HS-5 (cell line): ENCODE data around the gene CBFA2T2.

ENCODE experiments used
- DNase-seq: peaks from one replicate; pipeline ENCODE4 v3.0.0-alpha.2; 2012; ENCODE audit warnings: low read depth

The CBFA2T2 gene

DNA sequence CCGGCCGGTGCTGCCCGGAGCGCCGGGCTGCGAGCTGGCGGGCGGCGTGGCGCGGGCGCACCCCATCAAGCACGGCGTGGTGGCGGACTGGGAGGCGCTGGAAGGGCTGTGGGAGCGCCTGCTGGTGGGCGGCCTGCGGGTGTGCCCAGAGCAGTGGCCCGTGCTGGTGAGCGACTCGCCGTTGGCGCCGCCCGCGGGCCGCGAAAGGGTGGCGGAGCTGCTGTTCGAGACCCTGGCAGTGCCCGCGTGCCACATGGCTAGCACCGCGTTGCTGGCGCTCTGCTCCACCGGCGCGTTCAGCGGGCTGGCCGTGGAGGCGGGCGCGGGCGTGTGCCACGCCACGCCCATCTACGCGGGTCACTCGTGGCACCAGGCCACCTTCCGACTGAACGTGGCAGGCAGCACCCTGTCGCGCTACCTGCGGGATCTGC is 177.4 kb downstream of the CBFA2T2 start:
- DNase-seq, result no peak

DNA sequence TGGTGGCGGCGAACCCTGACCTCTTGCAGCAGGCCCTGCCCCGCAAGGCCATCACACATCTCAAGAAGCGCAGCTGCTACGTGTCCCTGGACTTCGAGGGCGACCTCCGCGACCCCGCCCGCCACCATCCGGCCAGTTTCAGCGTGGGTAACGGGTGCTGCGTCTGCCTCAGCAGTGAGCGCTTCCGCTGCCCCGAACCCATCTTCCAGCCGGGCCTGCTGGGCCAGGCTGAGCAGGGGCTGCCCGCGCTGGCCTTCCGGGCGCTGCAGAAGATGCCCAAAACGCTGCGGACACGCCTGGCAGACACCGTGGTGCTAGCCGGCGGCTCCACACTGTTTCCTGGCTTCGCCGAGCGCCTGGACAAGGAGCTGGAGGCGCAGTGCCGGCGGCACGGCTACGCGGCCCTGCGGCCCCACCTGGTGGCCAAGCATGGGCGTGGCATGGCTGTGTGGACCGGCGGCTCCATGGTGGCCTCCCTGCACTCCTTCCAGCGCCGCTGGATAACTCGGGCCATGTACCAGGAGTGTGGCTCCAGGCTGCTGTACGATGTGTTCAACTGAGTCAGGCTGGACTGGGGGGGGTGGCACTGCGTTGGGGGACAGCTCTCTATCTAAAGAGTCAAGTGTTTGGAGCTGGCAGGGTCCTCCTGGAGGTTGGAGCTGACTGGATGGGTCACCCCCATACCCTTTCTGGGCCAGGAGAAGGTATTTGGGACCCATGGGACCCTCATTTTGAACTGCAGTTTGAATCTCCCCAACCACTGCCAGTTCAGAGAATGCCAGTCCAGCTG is 178.0 kb downstream of the CBFA2T2 start:
- peak; percentile 45 for DNase-seq

DNA sequence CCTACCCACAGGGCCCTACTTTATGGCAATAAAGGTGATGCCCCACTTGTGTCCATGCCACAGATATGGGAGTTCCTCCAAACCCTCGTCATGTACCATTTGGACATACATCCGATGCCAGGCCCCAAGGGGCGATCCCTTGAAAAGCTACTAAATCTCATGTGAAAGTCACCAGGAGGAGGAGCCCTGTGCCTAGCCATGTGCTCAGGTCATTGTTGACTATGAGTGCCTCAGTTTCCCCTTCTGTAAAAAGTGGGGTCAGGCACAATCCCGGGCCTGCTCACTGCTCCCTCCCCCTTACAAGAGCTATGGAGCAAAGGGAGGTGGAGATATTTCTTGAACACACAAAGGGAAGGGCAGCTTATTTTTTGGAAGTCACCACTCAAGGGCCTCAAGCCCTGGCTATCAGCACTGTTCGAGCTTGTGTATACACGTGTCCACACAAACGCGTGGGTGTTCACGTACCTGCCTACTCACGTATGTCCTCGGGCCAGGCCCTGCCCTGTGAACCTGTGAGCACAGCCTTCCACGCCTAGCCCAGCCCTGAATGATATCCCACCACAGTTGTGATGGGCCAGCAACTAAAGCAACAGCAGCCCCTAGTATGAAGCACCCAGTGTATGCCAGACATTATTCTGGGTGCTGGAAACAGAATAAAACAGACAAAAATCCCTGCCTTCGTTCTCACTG is 178.7 kb downstream of the CBFA2T2 start:
- no peak for DNase-seq

DNA sequence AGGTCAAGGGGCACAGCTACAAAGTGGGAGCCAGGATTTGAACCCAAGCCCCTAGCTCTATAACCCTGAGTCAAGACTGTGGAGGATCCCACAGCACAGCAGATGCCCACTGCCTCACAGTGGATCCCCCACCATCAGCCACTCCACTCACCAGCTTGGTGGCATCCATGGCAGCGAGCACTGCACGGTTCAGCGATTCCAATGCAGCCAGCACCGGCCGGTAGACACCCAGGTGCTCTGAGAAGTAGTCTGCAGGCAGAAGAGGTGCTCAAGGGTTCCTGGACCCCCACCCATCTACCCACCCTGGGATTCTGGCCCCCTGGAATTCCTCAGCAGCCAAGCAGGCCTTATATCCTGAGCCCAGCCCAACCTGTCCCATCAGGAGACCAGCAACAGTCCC is 179.3 kb downstream of the CBFA2T2 start:
- no peak for DNase-seq

DNA sequence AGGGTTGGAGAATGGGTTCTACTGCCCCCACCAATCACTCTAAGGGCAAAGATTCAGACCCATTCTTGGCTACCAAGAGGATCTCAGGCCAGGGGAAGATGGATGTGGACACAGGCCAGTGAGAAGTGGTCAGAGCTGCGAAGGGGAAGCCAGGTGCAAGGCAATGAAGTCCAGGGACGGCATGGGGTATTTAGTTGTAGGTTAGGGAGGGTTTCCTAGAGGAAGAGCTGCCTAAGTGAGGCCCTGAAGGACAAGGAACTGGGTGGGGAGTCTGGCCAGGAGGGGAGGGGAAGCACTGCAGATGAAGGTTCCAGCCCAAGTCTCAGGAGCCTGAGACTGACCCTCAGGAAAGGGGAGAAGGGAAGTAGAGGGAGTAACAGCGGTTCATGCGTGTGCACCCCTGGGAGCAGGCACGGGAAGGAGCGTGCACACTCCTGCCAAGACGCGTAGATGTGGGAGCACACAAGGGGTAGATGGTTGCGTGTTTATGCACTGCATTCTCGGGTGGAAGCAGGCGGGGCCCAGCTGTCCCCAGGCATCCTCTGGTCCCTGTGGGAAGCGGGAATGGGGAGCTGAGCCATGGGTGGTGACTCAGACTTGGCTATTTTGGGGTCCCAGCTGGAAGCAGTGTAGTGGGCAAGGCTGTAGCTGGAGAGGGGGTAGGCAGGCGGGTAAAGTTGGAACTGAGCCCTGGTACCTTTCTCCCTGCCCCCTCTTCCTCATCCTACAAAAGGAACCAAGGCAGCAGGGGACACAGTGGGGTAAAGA is 180.2 kb downstream of the CBFA2T2 start:
- DNase-seq, result no peak

DNA sequence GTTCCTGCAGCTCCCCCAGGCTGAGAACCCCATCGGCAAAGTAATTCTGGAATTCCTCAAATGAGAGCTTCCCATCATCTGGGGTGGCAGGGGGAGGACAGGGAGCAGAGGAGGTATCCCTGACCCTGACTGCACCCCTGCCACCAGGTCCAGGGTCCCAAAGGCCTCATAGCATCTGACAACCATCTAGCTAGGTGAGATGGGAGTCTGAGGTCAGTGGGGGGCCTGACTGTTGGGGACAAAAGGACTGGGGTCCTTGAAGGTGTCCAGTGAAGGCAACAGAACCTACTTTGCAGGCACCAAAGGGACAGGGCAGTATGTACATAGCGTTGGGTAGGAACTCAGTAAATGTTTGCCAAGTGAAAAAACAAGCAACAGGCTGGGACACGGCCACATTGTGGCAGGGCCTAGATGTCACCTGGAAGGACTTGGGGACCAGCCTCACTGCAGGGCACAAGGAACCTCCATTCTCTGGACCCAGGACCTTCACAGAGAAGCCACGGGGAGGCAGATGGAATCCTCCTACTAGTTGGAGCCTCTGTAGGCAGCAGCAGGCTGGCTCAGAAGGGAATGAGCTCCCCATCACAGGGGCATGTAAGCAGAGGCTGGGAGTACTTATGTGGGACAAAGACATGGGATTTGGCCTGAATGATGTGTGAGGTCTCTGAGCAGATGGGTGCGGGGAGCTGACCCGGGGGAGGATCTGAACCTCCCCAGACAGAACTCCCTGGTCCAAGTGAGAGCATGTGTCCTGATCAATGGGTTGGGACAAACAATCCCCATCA is 181.0 kb downstream of the CBFA2T2 start:
- no peak for DNase-seq

DNA sequence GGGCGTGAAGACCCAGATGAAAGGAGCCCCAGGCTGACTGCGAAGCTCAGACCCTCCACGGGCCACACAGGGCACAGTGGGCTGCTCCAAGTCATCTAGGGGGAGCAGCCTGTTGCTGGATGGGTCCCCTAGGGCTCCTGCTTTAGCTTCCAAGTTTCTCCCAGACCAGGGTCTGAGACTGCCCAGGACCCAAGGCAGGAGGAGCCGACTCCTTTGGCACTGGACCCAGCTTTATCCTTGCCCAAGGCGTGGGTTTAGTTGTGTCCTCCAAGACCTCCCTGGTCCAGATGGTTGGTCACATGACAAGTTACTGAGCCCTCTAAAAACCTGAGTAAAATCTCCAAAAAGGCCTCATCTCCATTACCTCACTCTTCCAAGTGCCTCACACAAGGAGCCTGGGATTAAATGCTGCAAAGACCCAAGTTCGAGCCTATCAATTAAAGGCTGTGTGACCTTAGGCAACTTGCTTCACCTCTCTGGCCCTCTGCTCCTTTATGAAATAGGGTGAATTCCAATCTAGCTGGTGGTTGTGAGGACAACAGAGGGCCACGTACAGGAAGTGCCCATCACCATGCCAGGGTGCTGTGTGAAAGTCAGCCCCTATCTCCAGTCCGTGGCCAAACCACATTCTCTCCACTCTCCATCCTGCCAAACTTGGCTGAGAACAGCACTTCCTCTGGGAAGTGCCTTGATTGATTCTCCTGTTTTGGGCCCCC is 181.8 kb downstream of the CBFA2T2 start:
- no peak for DNase-seq

DNA sequence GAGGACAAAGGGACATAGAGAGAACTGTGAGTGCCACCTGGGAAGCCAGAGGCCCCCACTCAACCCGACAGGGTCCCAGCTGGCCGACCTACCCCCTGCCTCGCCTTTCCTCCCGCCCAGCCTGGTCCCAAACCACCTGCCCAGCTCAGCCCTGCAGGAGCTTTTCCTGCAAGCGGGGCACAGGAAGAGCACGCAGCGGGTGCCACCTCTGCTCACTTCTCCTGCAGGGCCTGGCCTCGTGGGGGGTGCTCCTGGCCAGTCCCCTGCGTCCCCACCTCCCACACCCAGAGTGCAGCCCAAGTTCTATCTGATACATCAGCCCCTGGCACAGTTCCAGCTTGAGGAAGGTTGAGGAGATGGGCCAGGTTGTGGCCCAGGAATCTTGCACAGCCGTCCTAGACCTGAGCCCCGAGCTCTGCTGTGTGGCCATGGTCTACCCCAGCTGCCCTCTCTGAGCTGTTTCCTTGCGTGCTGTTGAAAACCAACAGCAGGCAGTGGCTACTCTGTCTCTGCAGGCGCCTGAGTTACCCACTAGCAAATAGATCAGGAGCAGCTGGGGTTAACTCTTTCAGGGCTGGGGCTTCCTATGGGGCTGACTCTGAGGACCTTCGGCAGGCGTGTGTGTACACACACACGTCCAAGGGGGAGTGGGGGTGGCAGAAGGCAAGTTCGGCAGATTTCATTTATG is 182.7 kb downstream of the CBFA2T2 start:
- no peak for DNase-seq

DNA sequence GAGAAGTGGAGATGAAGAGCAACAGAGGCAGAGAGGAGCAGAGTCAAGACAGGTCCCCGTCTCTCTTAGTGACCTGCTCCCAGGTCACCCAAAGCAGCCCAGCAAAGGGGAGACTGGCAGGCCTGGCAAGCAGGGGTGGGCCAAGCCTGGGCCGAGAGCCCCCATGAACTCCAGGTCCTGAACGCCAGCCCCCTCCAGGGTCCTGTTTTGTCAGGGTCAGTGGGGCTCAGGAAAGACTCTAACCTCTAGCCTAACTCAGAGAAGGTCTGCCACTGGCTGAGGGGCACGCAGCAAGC is 183.2 kb downstream of the CBFA2T2 start:
- no peak for DNase-seq

DNA sequence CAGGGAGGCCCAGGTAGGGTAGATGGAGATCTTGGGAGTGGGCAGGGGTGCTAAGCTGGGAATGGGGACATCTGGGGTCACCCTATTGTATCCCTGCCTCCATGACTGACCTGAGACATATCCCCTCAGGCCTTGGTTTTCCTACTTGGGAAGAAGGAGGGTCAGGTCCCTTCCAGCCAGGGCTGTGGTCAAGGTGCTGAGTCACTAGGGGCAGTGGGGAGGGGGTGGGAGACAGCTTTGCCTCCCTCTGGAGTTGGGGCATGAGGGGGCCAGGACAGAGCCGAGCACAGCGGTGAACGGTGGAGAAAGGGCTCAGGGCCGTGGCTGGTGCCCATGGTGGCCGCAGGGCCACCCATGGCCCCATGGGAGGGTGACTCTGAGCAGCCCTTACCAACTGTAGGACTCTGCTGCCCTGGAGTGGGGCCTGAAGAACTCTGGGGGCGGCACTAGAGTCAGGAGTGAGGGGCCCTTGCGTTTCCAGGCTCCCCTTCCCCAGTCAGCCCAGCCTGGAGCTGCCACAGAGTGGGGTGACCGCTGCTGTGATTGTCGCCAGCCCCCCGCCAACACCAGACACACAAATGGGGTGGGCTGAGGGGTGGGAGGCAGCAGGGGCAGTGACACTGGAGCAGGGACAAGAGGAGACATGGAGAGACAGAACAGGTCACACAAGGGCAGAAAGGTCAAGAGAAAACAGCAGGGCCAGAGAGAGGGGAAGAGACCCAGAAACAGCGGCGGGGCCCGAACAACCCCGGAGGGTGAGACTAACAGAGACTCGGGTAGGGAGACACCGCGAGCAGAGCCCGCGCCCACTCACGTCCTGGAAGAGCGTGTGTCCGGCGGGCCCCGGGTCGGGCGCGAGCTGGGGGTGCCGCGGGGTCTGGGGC is 183.8 kb downstream of the CBFA2T2 start:
- no peak for DNase-seq

DNA sequence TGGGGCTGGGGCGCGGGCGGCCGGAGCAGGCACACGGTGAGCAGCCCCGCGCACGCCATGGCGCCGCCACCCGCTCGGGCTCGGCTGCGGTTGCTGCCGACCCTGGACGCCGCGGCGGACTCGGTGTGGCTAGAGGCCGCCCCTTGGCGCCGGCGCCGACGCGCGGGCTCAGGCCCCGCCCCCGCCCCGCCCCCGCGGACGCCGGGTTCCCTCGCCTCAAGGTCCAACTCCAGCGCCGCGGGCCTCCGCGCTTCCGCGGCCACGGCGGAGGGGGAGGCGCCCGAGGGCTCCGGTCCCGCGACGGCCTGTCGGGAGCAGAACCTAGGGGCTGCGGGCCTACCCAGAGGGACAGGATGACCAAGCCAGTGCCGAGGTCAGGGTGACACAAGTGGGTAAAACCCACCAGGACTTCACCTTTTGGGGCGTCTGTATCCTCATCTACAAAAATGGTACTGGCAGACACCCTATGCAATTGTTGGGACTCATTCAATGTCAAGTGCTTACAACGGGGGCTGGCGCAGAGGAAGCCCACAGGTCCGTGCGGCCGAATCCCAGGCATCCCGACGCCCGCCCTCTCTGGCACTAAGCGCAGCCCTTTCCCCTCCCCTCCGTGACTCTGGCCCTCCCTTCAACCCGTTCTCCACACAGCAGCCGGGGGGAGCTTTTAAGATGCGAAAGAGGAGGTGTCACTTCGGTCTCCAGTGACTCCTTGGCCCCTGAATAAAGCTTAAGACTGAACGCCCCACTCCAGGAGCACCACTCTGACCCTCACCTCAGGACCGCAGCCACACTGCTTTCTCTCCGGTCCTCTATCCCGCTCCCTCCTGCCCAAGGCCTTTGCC is 184.6 kb downstream of the CBFA2T2 start, which contains the start of gene NECAB3:
Gene NECAB3 (minus strand): TSS at position 135 of the 842 bp plus-strand sequence. CDS start 76 bp downstream, at position 59.
- peak; percentile 28 for DNase-seq

DNA sequence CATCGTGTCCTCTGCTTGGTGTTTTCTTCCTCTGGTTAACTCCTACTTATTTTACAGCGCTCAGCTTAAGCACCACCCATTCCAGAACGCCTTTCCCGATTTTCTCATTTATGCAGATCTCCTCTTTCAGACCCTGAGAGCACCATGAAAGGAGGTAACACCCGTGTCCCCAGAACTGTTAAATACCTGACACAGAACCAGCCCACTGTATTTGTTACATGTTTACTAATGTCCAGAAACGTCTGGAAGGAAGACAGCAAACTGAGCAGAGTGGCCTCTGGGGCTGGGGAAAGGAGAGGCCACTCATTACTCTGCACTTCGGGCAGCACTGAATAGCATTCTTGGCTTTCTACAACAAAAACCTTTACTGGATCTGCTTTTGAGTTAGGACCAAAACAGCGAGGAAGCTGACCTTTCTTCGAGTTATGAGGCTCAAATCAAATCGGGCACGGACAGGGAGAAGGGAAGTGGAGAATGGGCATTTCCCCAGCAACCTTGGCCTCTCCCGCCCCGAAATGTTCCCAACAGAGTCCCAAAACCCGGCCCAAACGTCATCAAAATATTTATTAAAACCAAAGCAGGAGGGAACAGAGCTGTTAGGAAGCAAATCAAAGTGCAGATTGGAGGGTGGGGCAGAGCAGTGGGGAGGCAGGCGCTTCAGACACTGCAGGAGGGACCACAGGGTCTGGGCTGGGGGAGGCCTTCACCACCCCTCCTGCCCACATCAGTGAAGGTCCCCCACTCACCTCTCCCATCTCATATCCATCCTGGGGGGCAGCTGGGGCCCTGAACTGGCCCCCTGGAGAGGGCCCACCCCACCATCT is 185.5 kb downstream of the CBFA2T2 start:
- DNase-seq, result no peak

DNA sequence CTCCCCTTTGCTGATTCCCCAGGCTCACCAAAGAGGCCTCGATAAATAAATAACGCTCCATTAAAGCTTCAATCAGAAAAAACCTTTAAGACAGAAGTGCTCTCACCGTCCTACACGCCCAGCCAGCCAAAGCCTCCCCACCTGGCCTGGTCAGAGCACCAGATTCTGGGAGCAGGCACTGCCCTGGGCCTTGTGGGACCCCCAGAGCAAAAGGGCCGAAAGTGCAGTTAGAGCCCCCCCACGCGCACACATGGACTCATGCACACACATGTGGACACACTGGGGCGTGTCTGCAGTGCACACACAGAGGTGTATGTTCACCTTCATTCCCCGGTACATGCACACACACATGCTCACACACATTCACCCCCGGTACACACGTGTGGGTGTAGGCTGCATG is 186.2 kb downstream of the CBFA2T2 start:
- no peak for DNase-seq

DNA sequence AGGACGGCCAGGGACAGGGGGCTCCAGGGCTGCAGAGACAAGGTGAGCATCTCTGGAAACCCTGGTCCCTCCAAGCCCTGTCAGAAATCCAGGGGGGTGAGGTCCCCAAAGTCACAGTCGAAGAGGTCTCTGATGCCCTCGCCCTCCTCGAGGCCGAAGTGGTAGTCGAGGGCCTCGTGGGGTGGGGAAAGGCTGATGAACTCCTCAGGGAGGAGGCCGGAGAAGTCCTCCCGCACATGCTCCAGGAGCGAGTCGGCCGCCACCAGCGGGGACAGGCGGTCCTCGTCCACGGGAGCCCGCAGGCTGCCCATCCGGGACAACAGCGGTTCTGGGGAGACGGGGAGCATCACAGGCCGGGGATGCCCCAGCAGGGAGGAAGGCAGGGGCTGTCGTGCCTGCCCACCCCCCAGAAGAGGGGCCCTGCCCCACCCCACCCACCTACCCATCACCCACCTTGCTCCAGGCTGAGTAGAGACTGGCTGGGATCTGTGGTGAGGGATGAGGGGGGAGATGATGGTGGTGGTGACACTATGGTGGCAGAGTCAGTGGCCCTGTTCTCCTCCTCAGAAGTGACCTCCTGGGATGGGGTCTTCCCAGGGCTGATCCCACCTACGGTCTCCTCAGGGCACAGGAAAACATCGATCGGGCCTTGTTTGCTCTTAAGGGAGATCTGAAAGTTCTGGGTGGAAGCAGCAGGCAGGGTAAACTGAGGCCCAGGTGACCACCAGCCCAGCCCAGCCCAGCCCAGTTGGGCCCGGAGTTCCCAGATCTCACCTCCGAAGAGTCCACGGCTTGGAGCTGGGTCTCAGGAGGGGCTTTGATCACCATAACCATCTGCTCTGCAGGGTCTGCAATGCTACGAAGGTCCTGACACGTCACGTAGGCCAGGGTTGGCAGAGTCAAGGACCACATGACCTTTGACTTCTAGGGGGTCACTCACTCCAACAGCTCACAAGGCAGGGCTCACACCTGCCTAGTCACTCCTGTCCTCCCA is 187.1 kb downstream of the CBFA2T2 start:
- no peak for DNase-seq

DNA sequence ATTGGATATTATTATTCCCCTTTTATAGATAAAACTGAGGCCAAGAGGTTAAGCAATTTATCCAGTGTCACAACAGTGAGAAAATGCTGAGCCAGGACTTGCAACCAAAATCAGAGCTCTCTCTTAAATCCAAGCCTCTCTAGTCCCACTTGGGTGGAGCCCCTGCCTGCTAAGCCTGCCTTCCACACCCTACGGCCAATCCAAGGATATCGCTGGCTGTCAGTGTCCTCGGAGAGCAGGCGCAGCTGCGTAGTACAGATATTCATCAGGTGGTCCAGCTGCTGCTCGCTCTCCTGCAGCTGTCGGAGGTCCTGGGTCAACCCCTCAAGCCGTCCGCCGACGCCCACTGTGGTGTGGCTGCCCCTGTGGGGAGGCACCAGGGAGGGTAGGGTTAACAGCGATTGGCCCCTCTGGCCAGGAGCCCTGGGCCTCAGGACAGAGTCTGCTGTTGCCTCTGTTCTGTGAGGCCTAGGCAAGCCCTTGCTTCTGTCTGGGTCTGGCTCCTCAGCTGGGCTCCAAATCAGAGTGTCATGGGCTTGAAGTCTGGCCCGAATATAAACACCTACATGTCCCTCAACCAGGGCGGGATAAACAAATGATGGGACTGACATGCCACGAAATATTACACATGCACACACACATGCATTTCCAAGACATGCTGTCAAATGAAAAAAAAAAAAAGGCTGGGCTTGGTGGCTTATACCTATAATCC is 188.3 kb downstream of the CBFA2T2 start:
- no peak for DNase-seq
